Nephron (organoid): Measurements from ENCODE around the gene LACC1.

ENCODE experiments used
- H3K27ac Mint-ChIP-seq, 3 experiments: 2 replicates each; pipeline ENCODE4 v1.8.0; 2020; ENCODE audit warnings: mixed read lengths in 3 of 3, mild to moderate bottlenecking in 2 of 3, moderate library complexity in 1 of 3
- H3K27me3 Mint-ChIP-seq: 2 replicates; pipeline ENCODE4 v1.8.0; 2021; ENCODE audit warnings: low read depth, mild to moderate bottlenecking, moderate library complexity, mixed read lengths
- H3K36me3 Mint-ChIP-seq: 2 replicates; pipeline ENCODE4 v1.8.0; 2020; ENCODE audit warnings: low read depth, mixed read lengths
- H3K4me1 Mint-ChIP-seq: 2 replicates; pipeline ENCODE4 v1.8.0; 2020; ENCODE audit warnings: mixed read lengths
- H3K4me3 Mint-ChIP-seq, 3 experiments: 2 replicates each; pipeline ENCODE4 v1.8.0; 2020; ENCODE audit warnings: mild to moderate bottlenecking in 3 of 3, mixed read lengths in 3 of 3, moderate library complexity in 2 of 3
- H3K9me3 Mint-ChIP-seq: 2 replicates; pipeline ENCODE4 v1.8.0; 2020; ENCODE audit warnings: mixed read lengths
- TF ChIP-seq, protein P1 (sequence below), 3 experiments: fragments of 200-600 bp; sonication (generic); IDR thresholded peaks; one replicate each; pipeline ENCODE4 v1.5.0; 2021; ENCODE audit warnings: antibody characterized with exemption in 3 of 3; ENCODE audit not compliant: unreplicated experiment in 3 of 3

Gene LACC1

DNA sequence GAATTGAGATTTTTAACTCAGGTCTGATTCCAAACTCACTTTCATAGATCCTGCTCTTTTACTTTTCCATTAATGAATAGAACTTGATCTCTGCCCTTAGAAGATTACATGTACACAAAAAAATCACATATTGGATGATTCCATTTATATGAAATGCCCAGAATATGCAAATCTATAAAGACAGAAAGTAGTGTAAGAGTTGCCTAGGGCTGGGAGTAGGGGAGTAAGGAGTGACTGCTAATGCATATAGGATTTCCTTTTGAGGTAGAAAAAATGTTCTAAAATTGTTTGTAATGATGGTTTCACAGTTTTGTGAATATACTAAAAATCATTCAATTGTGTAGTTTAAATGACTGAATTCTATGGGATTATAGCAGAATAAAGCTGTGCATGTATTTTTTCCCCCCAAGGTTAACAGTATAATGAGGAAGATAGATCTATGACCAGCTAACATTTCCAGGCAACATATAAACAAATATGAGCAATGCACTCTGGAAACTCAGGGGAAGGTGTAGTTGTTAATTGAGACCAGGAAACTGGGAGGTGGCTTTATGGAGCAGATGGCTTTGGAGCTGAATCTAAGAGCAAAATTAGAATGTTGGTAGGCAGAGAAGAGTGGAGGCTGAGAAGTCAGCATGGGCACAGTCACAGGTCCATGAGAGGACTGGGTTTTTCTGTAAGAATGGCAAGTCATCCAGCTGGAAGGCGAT lies 41.4 kb downstream of the LACC1 start:
- Mint-ChIP-seq H3K27ac (no peak overlapping the region), H3K9me3 (no peaks in the 10 kb centered on the region), H3K4me1 (no peaks in the 10 kb centered on the region), H3K27me3 (peaks cover 3% of the 10 kb centered on the region), H3K36me3 (no peaks in the 10 kb centered on the region), H3K4me3 (no peak overlapping the region)
- TF ChIP-seq, protein P1, sequence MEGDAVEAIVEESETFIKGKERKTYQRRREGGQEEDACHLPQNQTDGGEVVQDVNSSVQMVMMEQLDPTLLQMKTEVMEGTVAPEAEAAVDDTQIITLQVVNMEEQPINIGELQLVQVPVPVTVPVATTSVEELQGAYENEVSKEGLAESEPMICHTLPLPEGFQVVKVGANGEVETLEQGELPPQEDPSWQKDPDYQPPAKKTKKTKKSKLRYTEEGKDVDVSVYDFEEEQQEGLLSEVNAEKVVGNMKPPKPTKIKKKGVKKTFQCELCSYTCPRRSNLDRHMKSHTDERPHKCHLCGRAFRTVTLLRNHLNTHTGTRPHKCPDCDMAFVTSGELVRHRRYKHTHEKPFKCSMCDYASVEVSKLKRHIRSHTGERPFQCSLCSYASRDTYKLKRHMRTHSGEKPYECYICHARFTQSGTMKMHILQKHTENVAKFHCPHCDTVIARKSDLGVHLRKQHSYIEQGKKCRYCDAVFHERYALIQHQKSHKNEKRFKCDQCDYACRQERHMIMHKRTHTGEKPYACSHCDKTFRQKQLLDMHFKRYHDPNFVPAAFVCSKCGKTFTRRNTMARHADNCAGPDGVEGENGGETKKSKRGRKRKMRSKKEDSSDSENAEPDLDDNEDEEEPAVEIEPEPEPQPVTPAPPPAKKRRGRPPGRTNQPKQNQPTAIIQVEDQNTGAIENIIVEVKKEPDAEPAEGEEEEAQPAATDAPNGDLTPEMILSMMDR (IDR thresholded peaks at IDR 0.05; ENCODE audit: unreplicated experiment in 3 of 3): no peak

DNA sequence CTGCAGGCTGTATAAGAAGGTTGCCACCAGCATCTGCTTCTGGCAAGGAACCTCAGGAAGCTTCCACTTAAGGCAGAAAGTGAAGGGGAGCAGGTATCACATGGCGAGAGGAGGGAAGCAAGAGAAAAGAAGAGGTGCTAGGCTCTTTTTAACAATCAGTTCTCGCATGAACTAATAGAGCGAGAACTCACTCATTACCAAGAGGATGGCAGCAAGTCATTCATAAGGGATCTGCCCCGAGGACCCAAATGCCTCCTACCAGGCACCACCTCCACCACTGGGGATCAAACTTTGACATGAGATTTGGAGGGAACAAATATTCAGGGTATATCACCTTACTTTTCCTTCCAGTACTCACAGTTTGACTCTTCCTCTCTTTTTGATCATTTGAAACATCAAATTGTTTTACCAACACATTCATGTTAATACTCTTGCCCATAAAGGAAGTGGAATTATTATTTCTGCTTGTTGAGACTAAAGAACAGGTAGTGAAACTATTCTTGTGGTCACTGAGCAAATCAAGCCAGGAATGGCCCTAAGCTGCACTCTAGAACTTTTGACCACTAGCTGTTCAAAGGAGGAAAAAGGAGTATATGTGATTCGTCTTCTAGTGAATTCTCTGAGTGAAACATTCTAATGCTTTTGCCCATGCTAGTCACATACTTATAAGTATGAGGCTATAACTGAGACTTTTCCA lies 45.0 kb downstream of the LACC1 start:
- Mint-ChIP-seq H3K36me3 (no peaks in the 10 kb centered on the region), H3K4me3 (no peak overlapping the region), H3K27ac (no peak overlapping the region), H3K4me1 (no peaks in the 10 kb centered on the region), H3K9me3 (peaks cover under 1% of the 10 kb centered on the region), H3K27me3 (no peaks in the 10 kb centered on the region)
- TF ChIP-seq, protein P1 (IDR thresholded peaks at IDR 0.05; ENCODE audit: unreplicated experiment in 3 of 3): no peak

DNA sequence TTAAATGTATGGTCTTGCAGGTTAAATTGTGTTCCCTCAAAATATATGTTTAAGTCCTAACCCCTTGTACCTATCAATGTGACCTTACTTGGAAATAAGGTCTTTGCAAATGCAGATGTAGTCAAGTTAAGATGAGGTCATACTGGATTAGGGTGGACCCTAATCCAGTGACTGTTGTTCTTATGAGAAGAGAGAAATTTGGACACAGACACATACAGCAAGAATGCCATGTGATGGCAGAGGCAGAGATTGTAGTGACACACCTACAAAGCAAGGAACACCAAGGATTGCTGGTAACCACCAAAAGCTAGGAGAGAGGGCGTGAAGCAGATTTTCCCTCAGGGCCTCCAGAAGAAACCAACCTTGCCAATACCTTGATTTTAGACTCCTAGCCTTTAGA lies 50.2 kb downstream of the LACC1 start:
- Mint-ChIP-seq H3K36me3 (no peaks in the 10 kb centered on the region), H3K9me3 (peaks cover 9% of the 10 kb centered on the region), H3K27ac (no peak overlapping the region), H3K4me1 (no peaks in the 10 kb centered on the region), H3K27me3 (no peaks in the 10 kb centered on the region), H3K4me3 (no peak overlapping the region)
- TF ChIP-seq, protein P1 (IDR thresholded peaks at IDR 0.05; ENCODE audit: unreplicated experiment in 3 of 3): no peak

DNA sequence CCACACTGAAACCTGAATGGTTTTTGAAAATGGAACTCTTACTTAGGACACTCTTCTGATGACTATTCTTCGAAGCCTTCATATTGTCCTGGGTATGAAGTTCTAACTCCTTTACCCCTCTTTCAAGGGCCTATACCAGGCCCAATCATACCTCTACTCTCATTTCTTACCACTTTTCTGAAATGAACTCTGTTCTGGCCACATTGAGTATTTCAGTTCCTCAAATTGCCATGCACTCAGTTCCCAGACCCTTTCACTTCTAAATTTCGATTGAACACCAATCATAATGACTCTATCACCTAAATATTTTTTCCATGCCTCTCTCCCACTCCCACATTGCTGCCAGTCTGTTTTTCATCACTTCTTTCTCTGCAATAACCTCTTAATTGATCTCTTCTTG lies 53.7 kb downstream of the LACC1 start:
- Mint-ChIP-seq H3K4me1 (peaks cover 28% of the 10 kb centered on the region), H3K36me3 (no peaks in the 10 kb centered on the region), H3K27ac (no peak overlapping the region), H3K4me3 (no peak overlapping the region), H3K9me3 (peaks cover 9% of the 10 kb centered on the region), H3K27me3 (no peaks in the 10 kb centered on the region)
- TF ChIP-seq, protein P1 (IDR thresholded peaks at IDR 0.05; ENCODE audit: unreplicated experiment in 3 of 3): no peak

DNA sequence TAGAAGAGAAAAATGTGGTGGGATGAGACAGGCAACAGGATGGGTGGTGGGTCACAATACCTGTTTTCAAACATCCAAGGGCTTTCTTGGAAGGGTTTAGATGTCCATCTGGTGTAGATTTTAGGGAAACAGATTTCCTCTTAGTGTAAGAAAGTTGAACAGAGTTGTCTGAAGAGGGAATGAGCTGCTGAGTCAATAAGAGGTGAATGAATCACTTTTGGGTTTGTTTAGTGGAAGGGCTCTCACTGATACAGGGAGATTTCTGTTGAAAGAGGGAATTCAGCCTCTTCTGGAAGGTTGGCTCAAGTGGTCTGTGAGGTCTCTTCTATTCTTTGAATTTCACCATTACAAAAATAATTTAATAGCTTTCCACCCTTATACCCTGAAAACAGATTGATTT lies 54.6 kb downstream of the LACC1 start:
- H3K27me3 Mint-ChIP-seq: no peaks in the 10 kb centered on the region
- peaks cover 37% of the 10 kb centered on the region for H3K4me1 Mint-ChIP-seq
- TF ChIP-seq, protein P1 (IDR thresholded peaks at IDR 0.05; ENCODE audit: unreplicated experiment in 3 of 3): no peak
- no peak overlapping the region for H3K4me3 Mint-ChIP-seq
- H3K27ac Mint-ChIP-seq: no peak overlapping the region
- H3K36me3 Mint-ChIP-seq: no peaks in the 10 kb centered on the region
- peaks cover 9% of the 10 kb centered on the region for H3K9me3 Mint-ChIP-seq

DNA sequence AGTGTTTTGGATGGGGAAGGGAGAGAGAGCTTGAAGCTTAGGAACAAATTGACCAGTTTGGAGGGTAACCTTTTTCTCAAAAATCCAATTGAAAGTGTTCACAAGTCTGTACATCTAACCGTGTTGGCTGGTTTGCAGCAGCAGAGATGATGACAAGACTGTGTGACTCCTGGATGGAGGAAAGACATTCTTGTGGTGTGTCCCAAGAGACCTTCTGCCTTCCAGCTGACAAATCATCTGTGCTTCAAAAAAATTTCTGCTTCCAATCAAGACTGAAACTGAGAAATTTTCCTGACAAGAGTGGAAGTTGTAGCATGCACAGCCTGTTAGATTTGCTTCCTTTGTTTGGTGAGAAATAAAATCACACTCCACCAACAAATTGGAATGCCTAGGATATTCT lies 56.2 kb downstream of the LACC1 start:
- Mint-ChIP-seq H3K27ac (peak overlapping the region in 1 of 3 experiments; percentile 92), H3K4me1 (peaks cover 43% of the 10 kb centered on the region), H3K9me3 (peaks cover 2% of the 10 kb centered on the region), H3K36me3 (no peaks in the 10 kb centered on the region), H3K4me3 (no peak overlapping the region), H3K27me3 (no peaks in the 10 kb centered on the region)
- TF ChIP-seq, protein P1 (IDR thresholded peaks at IDR 0.05; ENCODE audit: unreplicated experiment in 3 of 3): no peak
